ENCODE data around the gene ARHGEF38.

DNA sequence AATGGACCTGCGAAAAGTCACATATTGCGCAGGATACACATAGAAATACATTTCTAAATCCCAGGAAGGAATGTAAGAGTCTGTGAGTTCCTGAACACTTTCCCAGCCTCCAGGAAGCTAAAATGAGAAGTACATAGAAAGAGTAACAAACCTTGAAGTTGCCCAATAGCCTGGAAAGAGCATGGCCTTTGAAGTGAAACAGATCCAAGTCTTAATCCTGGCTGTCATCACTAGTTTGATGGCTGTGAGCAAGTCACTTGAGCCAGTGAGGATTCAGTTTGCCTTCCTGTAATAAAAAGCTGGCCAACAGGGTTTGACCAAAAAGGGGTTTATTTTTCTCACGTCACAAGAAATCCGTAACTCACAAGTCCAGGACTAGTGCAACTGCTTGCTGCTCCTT lies 69.8 kb downstream of the ARHGEF38 start:
- TF ChIP-seq, protein P1, sequence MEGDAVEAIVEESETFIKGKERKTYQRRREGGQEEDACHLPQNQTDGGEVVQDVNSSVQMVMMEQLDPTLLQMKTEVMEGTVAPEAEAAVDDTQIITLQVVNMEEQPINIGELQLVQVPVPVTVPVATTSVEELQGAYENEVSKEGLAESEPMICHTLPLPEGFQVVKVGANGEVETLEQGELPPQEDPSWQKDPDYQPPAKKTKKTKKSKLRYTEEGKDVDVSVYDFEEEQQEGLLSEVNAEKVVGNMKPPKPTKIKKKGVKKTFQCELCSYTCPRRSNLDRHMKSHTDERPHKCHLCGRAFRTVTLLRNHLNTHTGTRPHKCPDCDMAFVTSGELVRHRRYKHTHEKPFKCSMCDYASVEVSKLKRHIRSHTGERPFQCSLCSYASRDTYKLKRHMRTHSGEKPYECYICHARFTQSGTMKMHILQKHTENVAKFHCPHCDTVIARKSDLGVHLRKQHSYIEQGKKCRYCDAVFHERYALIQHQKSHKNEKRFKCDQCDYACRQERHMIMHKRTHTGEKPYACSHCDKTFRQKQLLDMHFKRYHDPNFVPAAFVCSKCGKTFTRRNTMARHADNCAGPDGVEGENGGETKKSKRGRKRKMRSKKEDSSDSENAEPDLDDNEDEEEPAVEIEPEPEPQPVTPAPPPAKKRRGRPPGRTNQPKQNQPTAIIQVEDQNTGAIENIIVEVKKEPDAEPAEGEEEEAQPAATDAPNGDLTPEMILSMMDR (conservative IDR thresholded peaks at IDR 0.05; ENCODE audit: low read depth, low read length): no peak
- no peak for TF ChIP-seq EZH2 (IDR thresholded peaks at IDR 0.05; ENCODE audit: borderline replicate concordance, low read depth, low read length, poor library complexity, severe bottlenecking)
